ENCODE data around the gene CCS. TPM values are rescaled to one million over a fixed set of nuclear protein-coding genes. Genes with fewer than 3 reads are reported as not detected.
A peak's percentile ranks its signal among the peaks of the same experiment; 100 is the strongest.

CCS gene
- total RNA-seq, 3 donors from 2014 or later (not counting 1 experiment from before 2014, with no cell fraction given), result 27.1 to 35.6 (median 32.4) TPM

DNA sequence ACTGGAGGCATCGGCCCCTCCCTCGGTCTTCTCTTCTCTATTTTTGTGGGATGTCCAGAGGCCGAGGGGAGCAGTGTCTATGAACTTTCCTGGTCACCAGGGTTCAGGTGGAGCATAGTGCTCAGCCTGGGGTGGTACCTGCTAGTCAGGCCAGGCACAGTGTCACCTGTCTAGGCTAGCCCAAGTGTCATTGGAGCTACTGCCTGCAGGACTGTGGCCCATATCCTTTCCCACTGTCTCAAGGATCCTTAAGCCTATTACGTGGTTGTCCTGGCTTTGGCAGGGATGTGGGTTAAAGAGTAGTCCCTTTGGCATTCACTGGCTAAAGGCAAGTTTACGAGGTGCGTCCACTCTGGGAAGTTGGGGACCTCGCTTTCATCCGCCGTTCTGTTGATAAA lies 32.8 kb downstream of the CCS start:
- DNase-seq (no peak), ATAC-seq (no peak)
- TF ChIP-seq, protein P1, sequence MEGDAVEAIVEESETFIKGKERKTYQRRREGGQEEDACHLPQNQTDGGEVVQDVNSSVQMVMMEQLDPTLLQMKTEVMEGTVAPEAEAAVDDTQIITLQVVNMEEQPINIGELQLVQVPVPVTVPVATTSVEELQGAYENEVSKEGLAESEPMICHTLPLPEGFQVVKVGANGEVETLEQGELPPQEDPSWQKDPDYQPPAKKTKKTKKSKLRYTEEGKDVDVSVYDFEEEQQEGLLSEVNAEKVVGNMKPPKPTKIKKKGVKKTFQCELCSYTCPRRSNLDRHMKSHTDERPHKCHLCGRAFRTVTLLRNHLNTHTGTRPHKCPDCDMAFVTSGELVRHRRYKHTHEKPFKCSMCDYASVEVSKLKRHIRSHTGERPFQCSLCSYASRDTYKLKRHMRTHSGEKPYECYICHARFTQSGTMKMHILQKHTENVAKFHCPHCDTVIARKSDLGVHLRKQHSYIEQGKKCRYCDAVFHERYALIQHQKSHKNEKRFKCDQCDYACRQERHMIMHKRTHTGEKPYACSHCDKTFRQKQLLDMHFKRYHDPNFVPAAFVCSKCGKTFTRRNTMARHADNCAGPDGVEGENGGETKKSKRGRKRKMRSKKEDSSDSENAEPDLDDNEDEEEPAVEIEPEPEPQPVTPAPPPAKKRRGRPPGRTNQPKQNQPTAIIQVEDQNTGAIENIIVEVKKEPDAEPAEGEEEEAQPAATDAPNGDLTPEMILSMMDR (IDR thresholded peaks at IDR 0.05), result no peak
- H3K27ac Mint-ChIP-seq, result no peak overlapping the region
- Histone ChIP-seq H3K9me3 (ENCODE audit: control insufficient read depth, insufficient read depth, low read length) (no peaks in the 10 kb centered on the region), H3K27me3 (ENCODE audit: control insufficient read depth, insufficient read depth, low read length) (no peaks in the 10 kb centered on the region), H3K36me3 (ENCODE audit: control insufficient read depth, insufficient read depth, low read length) (peaks cover 75% of the 10 kb centered on the region), H3K27ac (ENCODE audit: low read length) (no peak overlapping the region), H3K4me3 (ENCODE audit: low read length) (no peak overlapping the region), H3K4me1 (ENCODE audit: control insufficient read depth, insufficient read depth, low read length) (peaks cover 50% of the 10 kb centered on the region)
- H3K4me1 Mint-ChIP-seq, result peaks cover 55 to 71% of the 10 kb centered on the region in 2 donors
- no peak overlapping the region for H3K4me3 Mint-ChIP-seq
- H3K27me3 Mint-ChIP-seq (ENCODE audit: low read depth in 2 of 2), result no peaks in the 10 kb centered on the region
- H3K9me3 Mint-ChIP-seq, result no peaks in the 10 kb centered on the region
- H3K36me3 Mint-ChIP-seq, result no peaks in the 10 kb centered on the region
- 90% methylated on average over 9 of the region's 9 CpGs for WGBS (ENCODE audit: insufficient coverage)
- intact Hi-C loops (cut with micrococcal nuclease), result no loop called here

DNA sequence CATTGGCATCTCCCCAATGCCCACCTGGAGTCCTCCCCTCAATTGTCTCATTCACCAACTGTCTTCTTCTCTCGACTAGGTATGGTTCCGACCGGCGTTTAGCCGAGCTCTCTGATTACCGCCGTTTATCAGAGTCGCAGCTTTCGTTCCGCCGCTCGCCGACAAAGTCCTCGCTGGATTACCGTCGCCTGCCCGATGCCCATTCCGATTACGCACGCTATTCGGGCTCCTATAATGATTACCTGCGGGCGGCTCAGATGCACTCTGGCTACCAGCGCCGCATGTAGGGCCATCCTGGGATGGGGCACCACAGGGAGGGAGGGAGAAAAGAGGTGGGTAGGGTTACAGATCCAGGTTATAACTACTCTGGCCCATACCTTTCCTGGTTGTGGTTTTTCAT lies 33.4 kb downstream of the CCS start:
- no peak overlapping the region for H3K4me3 ChIP-seq (ENCODE audit: low read length)
- DNase-seq, result no peak
- H3K9me3 ChIP-seq (ENCODE audit: control insufficient read depth, insufficient read depth, low read length), result no peaks in the 10 kb centered on the region
- H3K36me3 Mint-ChIP-seq, result no peaks in the 10 kb centered on the region
- no peak for ATAC-seq
- peak overlapping the region in 1 of 2 donors; percentile 23 for H3K27ac Mint-ChIP-seq
- 96% methylated on average over 25 of the region's 25 CpGs for WGBS (ENCODE audit: insufficient coverage)
- peaks cover 49 to 71% of the 10 kb centered on the region in 2 donors for H3K4me1 Mint-ChIP-seq
- intact Hi-C loops (cut with micrococcal nuclease), result no loop called here
- no peaks in the 10 kb centered on the region for H3K27me3 Mint-ChIP-seq (ENCODE audit: low read depth in 2 of 2)
- H3K9me3 Mint-ChIP-seq, result no peaks in the 10 kb centered on the region
- peaks cover 75% of the 10 kb centered on the region for H3K36me3 ChIP-seq (ENCODE audit: control insufficient read depth, insufficient read depth, low read length)
- peaks cover 44% of the 10 kb centered on the region for H3K4me1 ChIP-seq (ENCODE audit: control insufficient read depth, insufficient read depth, low read length)
- no peaks in the 10 kb centered on the region for H3K27me3 ChIP-seq (ENCODE audit: control insufficient read depth, insufficient read depth, low read length)
- no peak overlapping the region for H3K27ac ChIP-seq (ENCODE audit: low read length)
- peak overlapping the region; percentile 17 for H3K4me3 Mint-ChIP-seq
- TF ChIP-seq, protein P1 (IDR thresholded peaks at IDR 0.05), result no peak

DNA sequence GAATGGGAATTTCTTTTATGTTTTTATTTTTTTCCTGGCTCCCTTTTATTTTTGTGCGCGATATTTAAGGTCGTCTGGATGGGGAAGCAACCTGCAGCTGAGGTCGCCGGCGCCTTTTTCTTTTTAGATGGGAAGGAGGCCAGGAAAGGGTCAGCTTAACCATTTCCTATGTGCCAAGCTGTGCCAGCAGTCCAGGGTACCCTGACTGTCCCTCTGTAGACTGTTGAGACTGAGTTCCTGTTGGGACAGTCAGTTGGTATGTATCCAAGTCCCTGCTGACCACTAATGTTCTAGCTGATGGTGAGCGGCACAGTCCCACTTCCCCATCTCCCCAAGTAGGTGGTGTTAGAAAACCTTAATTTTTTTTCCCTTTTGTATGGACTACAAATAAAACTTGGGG lies 33.9 kb downstream of the CCS start:
- TF ChIP-seq, protein P1 (IDR thresholded peaks at IDR 0.05), result no peak
- H3K4me1 ChIP-seq (ENCODE audit: control insufficient read depth, insufficient read depth, low read length), result peaks cover 40% of the 10 kb centered on the region
- no peak for DNase-seq
- Mint-ChIP-seq H3K27me3 (ENCODE audit: low read depth in 2 of 2) (no peaks in the 10 kb centered on the region), H3K4me1 (peaks cover 47 to 69% of the 10 kb centered on the region in 2 donors), H3K9me3 (no peaks in the 10 kb centered on the region), H3K4me3 (no peak overlapping the region), H3K27ac (peak overlapping the region in 1 of 2 donors; percentile 23), H3K36me3 (no peaks in the 10 kb centered on the region)
- H3K4me3 ChIP-seq (ENCODE audit: low read length), result no peak overlapping the region
- H3K27me3 ChIP-seq (ENCODE audit: control insufficient read depth, insufficient read depth, low read length), result no peaks in the 10 kb centered on the region
- no peaks in the 10 kb centered on the region for H3K9me3 ChIP-seq (ENCODE audit: control insufficient read depth, insufficient read depth, low read length)
- peaks cover 76% of the 10 kb centered on the region for H3K36me3 ChIP-seq (ENCODE audit: control insufficient read depth, insufficient read depth, low read length)
- H3K27ac ChIP-seq (ENCODE audit: low read length), result no peak overlapping the region
- WGBS (ENCODE audit: insufficient coverage), result 96% methylated on average over 6 of the region's 7 CpGs
- ATAC-seq, result no peak
- intact Hi-C loops (cut with micrococcal nuclease), result no loop called here

DNA sequence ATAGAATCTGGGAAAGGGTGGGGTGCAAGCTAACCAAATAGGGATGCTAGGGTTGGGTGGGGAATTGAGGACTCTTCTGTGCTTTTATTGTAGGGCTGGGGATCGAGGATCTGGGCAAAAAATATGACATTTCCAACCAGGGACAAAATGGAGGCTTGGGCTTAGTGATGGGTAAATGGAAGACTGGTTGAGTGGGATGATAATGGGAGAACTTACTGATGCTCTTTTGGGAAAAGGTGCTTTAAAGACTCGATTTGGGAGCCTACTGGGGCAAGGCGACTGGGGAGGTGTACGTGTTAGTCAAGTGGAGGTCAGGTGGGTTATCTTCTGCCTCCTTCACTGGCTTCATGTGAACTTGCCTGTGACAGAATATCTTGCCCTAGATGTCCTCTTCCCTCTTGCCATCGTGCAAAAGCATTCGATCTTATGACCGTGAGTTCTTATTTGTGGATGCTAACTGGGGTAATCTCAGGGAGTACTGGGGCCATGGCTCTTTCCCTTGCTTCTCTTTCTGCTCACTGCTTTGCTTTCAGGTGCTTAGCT lies 35.1 kb downstream of the CCS start:
- Mint-ChIP-seq H3K4me1 (peaks cover 39 to 61% of the 10 kb centered on the region in 2 donors), H3K9me3 (no peaks in the 10 kb centered on the region), H3K4me3 (no peak overlapping the region), H3K27me3 (ENCODE audit: low read depth in 2 of 2) (no peaks in the 10 kb centered on the region), H3K27ac (peak overlapping the region; percentile 17 to 54), H3K36me3 (no peaks in the 10 kb centered on the region)
- peaks cover 28% of the 10 kb centered on the region for H3K4me1 ChIP-seq (ENCODE audit: control insufficient read depth, insufficient read depth, low read length)
- intact Hi-C loops (cut with micrococcal nuclease), result no loop called here
- no peaks in the 10 kb centered on the region for H3K27me3 ChIP-seq (ENCODE audit: control insufficient read depth, insufficient read depth, low read length)
- peaks cover 74% of the 10 kb centered on the region for H3K36me3 ChIP-seq (ENCODE audit: control insufficient read depth, insufficient read depth, low read length)
- WGBS (ENCODE audit: insufficient coverage), result 94% methylated on average over 7 of the region's 7 CpGs
- no peak overlapping the region for H3K4me3 ChIP-seq (ENCODE audit: low read length)
- no peak for ATAC-seq
- no peak for DNase-seq
- no peaks in the 10 kb centered on the region for H3K9me3 ChIP-seq (ENCODE audit: control insufficient read depth, insufficient read depth, low read length)
- no peak overlapping the region for H3K27ac ChIP-seq (ENCODE audit: low read length)
- TF ChIP-seq, protein P1 (IDR thresholded peaks at IDR 0.05), result no peak
